NCI-H1436 (cell line): ENCODE results near the gene FOXC1.

Experiments used
- DNase-seq: peaks from one replicate; lab custom pipeline; 2025; lab: John Stamatoyannopoulos, UW

The FOXC1 gene

DNA sequence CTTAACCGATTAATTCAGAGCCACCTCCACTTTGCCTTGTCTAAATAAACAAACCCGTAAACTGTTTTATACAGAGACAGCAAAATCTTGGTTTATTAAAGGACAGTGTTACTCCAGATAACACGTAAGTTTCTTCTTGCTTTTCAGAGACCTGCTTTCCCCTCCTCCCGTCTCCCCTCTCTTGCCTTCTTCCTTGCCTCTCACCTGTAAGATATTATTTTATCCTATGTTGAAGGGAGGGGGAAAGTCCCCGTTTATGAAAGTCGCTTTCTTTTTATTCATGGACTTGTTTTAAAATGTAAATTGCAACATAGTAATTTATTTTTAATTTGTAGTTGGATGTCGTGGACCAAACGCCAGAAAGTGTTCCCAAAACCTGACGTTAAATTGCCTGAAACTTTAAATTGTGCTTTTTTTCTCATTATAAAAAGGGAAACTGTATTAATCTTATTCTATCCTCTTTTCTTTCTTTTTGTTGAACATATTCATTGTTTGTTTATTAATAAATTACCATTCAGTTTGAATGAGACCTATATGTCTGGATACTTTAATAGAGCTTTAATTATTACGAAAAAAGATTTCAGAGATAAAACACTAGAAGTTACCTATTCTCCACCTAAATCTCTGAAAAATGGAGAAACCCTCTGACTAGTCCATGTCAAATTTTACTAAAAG is 2.7 kb downstream of the FOXC1 start:
- DNase-seq, result no peak

DNA sequence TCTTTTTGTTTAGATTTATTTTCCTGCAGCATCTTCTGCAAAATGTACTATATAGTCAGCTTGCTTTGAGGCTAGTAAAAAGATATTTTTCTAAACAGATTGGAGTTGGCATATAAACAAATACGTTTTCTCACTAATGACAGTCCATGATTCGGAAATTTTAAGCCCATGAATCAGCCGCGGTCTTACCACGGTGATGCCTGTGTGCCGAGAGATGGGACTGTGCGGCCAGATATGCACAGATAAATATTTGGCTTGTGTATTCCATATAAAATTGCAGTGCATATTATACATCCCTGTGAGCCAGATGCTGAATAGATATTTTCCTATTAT is 3.2 kb downstream of the FOXC1 start:
- DNase-seq, result no peak

DNA sequence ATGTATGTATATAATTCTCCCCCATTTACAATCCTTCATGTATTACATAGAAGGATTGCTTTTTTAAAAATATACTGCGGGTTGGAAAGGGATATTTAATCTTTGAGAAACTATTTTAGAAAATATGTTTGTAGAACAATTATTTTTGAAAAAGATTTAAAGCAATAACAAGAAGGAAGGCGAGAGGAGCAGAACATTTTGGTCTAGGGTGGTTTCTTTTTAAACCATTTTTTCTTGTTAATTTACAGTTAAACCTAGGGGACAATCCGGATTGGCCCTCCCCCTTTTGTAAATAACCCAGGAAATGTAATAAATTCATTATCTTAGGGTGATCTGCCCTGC is 3.6 kb downstream of the FOXC1 start:
- no peak for DNase-seq

DNA sequence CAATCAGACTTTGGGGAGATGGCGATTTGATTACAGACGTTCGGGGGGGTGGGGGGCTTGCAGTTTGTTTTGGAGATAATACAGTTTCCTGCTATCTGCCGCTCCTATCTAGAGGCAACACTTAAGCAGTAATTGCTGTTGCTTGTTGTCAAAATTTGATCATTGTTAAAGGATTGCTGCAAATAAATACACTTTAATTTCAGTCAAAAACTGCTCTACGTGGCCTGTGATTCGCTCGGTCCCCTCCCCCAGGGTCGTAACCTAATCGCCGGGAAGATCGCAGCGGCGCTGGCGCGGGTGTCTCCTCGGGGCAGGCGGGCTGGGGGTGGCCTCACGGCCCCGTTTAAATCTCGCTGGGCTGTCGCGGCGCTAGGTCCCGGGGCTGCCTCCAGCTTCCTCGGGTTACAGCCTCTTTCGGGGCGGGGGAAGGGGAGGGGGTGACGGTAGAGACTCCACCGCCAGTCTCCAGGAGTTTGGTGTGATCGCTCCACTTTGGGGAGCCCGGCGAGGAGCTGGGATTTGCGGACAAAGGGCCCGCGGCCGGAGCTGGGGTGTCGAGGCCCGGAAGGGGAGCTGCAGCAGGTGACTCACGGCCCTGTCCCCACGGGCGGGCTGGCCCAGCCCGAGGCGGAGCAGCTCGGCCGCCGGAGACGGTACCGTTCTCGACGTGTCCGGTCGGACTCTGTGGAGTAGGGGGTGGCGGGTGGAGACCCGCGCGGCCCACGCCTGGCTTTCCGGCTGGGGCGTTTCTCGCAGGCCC is 4.2 kb downstream of the FOXC1 start:
- no peak for DNase-seq

DNA sequence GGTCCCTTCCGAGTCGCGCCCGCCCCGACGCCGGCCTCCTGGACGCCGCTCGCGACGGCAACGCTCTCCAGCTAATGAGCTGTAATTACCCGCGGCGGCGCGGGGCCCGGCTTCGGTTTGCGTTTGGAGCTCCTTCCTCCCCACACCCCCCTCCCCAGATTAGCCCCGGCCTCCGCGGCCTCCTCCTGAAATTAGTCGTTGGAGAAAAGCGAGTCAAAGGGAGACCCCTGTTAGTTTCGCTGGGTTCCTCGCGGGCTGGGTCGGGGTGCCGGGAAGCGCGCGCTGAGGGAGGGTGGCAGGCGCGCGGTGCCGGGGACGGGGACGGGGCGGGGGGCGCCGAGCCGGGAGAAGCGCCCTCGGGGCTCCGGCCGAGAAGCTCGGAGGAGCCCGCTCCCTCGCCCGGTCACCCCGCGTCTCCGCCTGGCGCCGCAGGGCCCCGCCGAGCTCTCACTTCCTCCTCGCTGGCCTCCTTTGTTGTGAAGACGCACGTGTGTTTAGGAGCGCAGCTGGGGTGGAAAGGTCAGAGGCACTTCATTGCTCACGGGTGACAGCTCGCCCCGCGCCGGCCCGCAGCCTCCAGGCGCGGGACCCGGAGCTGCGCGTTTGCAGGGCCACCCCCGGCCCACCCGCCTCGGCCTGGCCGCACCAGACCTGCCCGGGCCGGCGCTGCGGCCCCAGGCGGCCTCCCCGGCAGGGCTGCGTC is 4.9 kb downstream of the FOXC1 start:
- no peak for DNase-seq

DNA sequence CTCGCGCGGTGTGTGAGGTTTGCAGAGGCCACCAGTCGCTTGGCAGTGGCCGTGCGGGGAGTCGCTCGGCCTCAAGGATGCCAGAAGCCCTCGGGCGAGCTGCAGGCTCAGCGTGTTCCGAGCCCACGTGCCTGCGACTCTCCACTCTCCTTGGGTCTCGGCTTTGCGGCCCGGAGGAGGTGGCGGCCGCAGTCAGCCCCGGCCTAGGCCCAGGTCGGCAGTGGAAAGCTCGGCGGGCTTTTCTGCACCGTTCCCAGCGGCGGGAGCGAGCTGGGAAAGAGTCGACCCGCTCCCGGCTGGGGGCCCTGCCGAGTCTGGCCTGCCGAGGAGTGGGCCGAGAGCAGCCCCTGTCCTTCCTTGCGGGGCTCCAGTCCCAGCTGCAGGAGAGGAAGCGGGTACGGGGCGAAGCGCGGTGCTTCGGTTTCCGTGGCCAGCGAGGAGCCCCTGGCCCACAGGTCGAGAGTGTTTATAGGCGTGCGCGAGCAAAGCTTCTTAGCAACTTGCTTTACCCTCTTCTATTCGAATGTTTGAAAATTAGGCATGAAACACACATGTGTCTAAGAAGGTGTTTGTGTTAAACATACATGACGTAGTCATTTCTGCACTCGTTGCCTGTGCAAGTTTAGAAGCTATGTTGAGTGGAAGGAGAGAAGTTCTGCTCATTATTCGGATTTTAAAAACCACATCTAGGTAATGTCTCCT is 5.6 kb downstream of the FOXC1 start:
- DNase-seq, result no peak

DNA sequence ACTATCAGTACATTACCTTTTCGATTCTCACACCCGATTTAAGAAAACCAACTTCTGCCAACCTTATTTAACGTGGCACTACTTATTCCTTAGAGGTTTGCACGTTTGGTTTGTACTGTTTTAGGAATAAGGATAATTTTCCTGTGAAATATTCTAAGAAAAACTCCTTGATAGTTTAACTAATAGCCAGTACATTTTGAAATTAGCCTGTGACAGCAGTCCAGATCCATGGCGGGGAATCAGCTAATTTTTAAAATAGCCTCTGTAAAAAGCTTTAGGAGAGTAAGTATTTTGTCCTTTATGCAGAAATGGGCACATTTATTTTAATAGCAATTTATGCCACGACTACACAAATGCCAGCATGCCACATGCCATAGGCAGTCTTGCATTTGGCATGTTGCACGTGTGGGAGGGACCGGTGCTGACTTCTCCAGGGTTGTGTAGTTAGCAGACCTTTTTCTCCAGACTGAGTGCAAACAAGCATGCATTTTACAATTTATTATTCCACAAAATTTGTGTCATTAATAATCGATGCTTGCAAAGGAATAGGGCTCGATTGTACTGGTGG is 6.2 kb downstream of the FOXC1 start:
- DNase-seq, result no peak

DNA sequence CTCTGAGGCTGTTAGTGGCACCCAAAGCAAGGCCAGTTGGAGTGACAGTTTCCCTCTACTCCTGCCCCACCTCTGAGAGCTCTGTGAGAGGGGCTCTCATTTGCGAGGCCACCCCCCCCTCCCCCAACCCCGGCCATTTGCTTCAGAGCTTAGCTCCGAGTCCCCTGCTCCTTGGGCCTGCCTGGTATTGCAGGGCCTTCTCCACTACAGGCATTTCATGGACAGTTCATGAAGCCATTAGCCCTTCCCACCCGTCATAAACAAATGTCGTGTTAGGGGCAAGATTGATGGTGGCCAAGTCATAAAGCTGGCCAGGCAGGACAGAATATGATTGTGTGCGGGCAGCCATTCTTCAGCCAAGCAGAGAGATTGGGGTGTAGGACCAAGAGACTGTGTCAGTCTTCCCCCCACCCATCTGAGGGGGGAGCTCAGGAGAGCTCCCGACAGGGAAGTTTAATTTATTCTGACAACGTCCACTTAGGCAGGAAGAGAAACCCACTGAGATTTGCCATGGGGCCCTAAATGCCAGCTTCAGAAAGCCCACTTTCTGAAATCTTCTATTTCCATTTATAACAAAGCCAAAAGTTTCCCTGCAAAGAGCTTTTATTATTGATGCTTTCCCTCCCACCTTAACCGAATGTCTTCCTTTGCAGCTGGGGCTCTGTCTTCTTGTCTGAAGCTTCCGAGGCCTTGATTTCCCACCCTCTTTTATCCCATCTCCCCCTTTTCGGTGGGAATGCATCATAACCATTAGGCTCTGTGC is 7.2 kb downstream of the FOXC1 start:
- DNase-seq, result no peak

DNA sequence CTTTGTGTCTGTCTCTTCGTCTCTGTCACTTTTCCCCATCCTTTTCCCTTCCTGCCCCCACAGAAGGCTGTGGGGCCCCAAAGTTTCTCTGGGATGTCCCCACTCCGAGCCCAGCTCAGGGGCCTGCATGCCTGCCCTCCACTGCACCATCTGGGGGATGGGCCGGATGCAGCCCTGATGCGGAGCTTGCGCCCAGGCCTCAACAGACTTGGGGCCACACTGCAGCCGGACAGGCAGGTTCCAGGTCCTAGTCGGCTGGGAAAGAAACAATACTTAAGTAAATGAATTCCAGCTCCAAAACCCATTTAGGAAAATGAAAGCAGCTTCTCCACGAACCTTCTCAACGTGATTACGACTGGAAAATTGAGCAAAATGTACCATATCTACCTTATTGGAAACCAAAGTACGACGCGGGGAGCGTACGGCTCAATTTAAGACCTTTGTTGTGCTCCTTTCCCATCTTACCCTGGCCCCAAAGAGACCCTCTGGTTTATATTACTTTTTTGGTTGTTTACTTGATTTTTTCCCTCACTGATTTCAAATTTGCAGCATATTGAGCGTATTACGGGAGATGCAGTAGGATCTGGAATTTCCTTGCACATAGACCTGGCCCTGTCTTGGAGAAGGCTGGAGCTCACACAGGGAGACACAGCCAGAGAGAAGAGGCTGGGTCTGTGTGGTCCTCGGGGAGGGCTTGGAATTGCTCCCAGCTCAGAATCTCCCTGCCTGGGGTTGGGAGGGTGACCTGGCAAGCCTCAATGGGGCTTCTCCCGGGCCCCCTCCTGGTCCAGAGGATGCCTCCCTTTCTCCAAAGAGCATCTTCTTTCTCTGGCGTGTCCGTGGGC is 8.0 kb downstream of the FOXC1 start:
- no peak for DNase-seq

DNA sequence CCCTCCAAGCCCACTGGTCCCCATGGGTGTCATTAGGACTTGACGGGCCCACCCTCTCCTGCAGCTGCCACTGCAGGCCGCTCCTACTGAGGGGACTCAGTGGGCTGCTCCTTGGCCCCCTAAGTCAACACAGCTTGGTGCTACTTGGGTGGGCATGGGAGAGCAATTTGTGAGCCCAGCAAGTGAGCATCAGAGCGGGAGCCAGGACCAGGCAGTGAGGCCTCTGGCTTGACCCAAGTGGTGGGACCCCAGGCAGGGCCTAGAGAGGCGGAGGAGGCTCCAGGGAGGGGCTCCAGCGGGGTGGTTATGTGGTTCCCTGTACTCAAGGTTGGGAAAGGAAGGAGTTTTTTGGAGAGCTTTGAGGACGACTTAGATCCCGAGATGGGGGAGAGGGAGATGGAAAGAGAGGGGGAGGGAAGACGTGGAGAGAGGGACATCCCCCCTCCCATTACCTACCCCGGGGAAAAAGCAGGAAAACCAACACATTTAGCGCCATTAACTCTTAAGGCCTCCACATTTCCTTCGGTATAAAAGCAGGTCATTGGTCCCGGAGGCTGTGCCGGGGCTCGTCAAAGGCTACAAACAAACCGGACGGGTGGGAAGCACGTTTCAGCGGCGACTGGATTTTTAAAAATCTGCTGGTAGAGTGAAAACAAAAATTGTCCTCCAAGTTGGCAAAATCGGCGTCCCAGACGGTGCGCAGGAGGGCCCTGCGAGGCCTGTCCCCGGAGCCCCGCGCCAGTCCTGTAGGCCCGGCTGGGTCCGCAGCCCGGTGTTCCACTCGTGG is 8.8 kb downstream of the FOXC1 start:
- no peak for DNase-seq

DNA sequence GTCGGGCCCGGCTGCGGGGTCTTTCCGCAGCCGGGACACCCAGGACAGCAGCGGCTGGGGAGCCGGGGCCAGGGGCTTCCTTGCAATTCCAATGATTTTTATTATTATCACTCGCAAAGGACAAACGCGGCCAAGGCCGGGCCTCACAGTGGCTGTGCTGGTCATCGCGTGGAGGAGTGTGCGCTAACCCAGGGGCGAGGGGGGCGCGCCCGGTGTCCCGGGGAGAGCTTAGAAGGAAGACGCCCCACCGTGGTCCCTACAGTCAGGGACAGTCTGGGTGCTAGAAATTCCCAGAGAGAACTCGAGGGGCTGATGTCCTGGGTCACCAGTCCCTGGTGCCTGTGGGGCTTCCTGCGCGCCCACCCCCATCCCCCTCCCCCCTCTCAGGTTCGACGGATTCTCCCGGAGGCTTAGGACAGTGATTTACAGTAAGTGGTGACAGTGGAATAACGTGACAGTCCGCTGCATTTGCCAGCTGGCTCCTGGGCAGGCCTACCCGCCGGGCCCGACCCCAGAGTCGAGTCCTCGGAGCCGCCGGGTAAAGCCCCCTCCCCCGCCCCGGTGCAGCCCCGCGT is 9.5 kb downstream of the FOXC1 start:
- DNase-seq, result no peak

DNA sequence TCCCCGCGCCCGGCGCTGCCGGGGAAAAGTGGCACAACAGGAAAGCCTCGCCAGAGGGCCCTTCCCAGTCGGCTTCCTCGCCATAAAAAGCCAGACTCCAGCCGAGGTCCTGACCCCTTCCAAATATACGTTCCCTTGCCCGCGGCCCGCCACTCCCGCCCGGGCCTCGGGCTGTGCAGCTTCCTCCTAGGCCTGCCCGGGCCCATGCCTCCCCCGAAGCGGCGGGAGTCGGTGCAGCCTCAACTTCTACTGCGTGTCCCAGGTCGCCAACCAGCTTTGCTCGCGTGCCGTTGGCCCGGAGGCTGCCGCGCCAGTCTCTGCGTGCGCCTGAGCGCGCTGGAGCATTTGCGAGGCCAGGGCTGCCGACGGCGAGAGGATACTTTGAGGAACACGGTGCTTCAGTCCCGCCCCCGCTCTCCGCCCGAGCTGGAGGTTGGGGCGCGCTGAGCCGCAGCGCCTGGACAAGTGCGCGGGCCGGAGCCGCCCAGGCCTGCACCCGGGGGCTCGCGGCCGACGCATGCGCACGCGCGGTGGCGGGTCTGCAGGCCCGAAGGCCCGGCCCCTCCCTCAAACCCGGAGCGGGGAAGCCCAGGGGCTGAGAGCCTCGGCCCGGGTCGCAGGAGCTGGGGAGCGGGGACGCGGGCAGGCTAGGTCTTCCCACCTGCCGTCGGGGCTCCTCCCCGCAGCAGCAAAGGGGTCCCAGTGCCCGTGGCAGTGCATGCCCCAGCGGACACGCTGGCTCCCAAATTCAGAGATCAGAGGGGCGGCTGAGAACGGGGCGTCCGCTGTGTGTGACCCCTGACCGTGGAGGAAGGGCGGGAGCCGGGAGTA is 10.2 kb downstream of the FOXC1 start:
- no peak for DNase-seq

DNA sequence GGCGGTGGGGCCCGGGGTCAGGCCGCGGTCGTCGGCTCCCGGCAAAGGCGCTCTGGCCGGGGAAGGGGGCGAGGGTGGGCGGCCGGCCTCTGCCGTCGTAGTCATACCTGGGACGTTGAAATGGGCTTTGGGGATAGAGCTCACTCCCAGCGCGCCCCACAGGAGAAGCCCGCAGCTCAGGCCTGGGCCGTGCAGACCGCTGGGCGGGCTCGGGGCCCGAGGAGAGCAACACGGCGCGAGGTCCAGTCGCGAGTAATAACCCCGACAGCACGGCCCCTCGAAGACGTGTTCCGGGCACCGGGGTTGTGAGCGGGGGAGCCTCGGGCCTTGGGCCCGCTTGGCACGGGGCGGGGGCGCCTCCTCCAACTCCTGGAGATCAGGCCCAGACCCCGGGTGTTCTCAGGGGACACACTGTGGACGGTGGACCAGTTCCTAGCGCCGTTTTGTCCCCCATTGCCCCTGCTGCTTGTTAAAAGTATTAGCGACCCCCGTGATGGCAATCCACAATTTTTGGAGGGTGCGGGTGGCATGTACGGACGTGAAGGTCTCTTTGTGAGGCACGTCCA is 10.9 kb downstream of the FOXC1 start:
- DNase-seq, result no peak

DNA sequence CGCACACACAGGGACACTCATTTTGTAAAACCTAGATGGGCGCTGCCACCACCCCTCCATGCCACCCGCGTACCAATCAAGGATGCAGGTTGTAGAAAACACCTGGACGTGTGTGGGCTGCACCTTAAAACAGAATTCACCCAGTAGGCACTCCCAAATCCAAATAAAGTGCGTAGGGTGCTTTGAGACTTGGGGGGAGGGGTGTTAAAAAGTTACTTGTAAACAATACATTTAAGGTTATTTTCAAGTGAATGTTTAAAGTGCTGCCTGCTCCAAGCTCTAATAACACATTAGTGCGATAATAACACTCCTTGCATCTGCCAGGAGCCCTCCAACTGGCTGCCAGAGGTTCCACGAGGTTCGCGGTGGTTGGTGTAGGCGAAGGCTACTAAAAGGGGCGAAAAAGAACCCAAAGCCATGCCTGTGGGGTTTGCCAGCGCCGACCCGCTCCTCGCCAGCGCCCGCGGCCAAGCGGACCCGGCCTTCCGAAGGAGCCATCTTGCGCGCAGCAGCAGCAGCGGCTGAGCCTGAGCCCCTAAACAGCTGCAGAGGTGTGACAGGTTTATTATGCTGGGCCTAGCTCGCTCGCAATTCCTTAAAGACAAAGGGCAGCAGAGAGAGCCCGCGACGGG is 11.5 kb downstream of the FOXC1 start:
- no peak for DNase-seq

DNA sequence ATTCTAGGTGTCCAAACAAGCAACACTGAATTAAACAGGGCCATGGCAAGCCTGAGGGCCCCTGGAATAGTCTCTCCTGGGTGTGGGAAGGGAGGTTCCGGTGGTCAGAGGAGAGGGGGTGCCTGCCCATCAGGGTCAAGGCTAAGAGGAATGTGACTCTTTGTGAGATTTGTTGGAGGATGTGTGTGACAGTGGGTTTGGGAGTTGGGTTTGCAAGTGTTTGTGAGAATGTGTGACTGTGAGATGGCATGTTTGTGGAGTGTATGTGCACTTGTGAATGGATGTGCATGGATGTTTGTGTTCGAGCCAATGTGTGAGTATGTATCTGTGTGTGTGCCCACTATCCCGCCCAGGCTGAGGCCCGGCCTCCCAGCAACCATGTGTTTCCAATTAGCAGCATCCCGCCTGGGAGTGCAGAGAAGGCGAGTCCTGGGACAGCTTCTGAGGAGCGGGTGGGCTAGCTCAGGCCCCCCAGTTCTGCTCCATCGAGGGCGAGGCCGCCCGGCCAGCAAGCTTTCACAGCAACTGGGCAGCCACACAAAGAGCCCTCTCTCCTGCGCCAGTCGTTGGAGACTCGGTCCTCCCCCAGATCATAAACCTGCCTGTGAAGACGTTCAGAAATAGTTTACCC is 12.6 kb downstream of the FOXC1 start:
- no peak for DNase-seq

DNA sequence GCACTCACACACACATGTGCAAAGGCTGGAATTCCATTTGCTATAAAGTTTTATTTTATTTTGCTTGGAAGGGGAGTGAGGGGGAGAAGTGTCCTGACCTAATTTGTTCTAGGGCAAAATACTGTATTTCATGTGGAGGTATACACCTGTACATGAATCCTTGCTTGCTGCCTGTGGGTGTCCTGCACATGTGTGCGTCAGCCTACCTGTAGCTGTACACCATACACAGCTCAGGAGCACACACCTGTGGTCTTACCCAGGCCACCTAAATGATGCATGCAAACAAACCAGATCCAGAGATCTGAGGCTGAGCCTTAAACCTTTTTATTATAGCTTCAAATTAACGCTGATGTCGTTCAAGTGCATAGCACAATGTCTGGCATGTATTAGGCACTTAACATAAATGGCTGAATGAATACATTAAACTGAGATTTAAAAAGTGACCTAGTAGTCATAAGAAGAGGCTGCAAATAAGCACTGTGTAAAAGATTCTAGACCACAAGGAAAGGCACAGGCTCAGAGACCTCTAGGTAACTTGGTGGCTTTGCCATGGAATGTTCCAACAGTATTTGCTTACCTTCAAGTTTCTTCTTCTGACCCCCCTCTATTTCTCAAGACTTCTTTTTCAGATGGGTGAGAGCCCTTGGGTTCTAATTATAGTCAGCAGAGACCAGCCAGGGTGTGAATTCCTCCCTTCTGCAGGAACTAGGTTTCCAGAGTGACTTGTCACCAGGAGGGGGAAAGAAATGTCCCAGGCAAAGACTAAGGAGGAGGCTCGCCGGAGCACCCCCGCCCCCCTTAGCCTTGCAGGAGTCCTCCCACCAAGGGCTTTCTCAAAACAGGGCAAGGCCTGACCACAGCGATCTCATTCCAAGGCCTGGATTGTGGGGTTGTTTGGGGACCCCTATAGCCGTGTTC is 13.4 kb downstream of the FOXC1 start:
- no peak for DNase-seq

DNA sequence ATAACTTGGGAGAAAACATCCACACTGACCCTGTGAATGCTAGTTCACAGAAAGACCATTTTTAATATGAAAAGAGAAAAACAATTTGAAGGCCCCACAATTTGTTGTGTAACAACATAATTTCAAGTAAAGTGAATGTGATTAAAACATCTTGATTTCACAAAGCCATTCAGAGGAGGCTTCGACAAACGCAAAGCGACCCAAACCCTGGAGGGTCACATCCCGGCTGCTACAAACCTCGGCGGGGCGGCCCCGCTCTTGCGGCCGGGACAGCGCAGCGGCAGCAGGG is 14.0 kb downstream of the FOXC1 start:
- DNase-seq, result no peak
